ENCODE results near the gene SSH2. TPM values are rescaled to one million over a fixed set of nuclear protein-coding genes. Genes with fewer than 3 reads are reported as not detected.

SSH2 gene
- total and polyA plus RNA-seq, 7 donors, result 18.3 to 35.1 (median 26.5) TPM

- 93% methylated on average over 15 of the region's 15 CpGs for WGBS, 2 donors
- no peak overlapping the region for H3K4me3 ChIP-seq
- intact Hi-C loops (cut with DNase I), result no loop called here
- no peaks in the 10 kb centered on the region for H3K9me3 ChIP-seq
- no peaks in the 10 kb centered on the region for H3K27me3 ChIP-seq
- TF ChIP-seq POLR2AphosphoS5 (IDR thresholded peaks at IDR 0.05) (no peak), CTCF (IDR thresholded peaks at IDR 0.05) (no peak), EP300 (IDR thresholded peaks at IDR 0.05) (no peak), POLR2A (IDR thresholded peaks at IDR 0.05) (no peak)
- no peaks in the 10 kb centered on the region for H3K36me3 ChIP-seq
- H3K27ac ChIP-seq, result no peak overlapping the region
- peaks cover 0 to 16% (median 14%) of the 10 kb centered on the region in 4 donors for H3K4me1 ChIP-seq
- DNase-seq, result peak; percentile 63
Observed at GRCh38 chr17:29608986-29609385, 321.0 kb downstream of the SSH2 start.

GRCh38 chr17:29607557-29608195 lies 322.4 kb downstream of the SSH2 start:
- Histone ChIP-seq H3K27me3 (no peaks in the 10 kb centered on the region), H3K27ac (no peak overlapping the region), H3K9me3 (no peaks in the 10 kb centered on the region), H3K4me3 (no peak overlapping the region), H3K36me3 (no peaks in the 10 kb centered on the region), H3K4me1 (peaks cover 0 to 2% (median under 1%) of the 10 kb centered on the region in 4 donors)
- no peak for TF ChIP-seq CTCF (IDR thresholded peaks at IDR 0.05)
- no peak for TF ChIP-seq EP300 (IDR thresholded peaks at IDR 0.05)
- intact Hi-C loops (cut with DNase I), result no loop called here
- 95 to 96% methylated on average over 29 of the region's 29 CpGs for whole genome bisulfite sequencing, 2 donors
- DNase-seq, result no peak

- 94% methylated on average over 6 of the region's 6 CpGs for WGBS, 2 donors
- no peak overlapping the region for H3K4me3 ChIP-seq
- TF ChIP-seq CTCF (IDR thresholded peaks at IDR 0.05) (no peak), POLR2AphosphoS5 (IDR thresholded peaks at IDR 0.05) (no peak), EP300 (IDR thresholded peaks at IDR 0.05) (no peak), POLR2A (IDR thresholded peaks at IDR 0.05) (no peak)
- no peaks in the 10 kb centered on the region for H3K36me3 ChIP-seq
- H3K27ac ChIP-seq, result no peak overlapping the region
- no peaks in the 10 kb centered on the region for H3K4me1 ChIP-seq
- intact Hi-C loops (cut with DNase I), result no loop called here
- H3K9me3 ChIP-seq, result no peaks in the 10 kb centered on the region
- no peak for DNase-seq
- H3K27me3 ChIP-seq, result no peaks in the 10 kb centered on the region
Observed at GRCh38 chr17:29603109-29603674, 326.8 kb downstream of the SSH2 start.

- 72 to 80% methylated on average over 13 of the region's 13 CpGs for WGBS, 2 donors
- no peak overlapping the region for H3K27ac ChIP-seq
- intact Hi-C loops (cut with DNase I), result no loop called here
- H3K36me3 ChIP-seq, result no peaks in the 10 kb centered on the region
- H3K4me3 ChIP-seq, result no peak overlapping the region
- H3K9me3 ChIP-seq, result no peaks in the 10 kb centered on the region
- no peak for TF ChIP-seq EP300 (IDR thresholded peaks at IDR 0.05)
- no peak for TF ChIP-seq POLR2AphosphoS5 (IDR thresholded peaks at IDR 0.05)
- no peak for TF ChIP-seq POLR2A (IDR thresholded peaks at IDR 0.05)
- TF ChIP-seq CTCF (IDR thresholded peaks at IDR 0.05), result no peak
- peaks cover 0 to 18% (median 15%) of the 10 kb centered on the region in 4 donors for H3K4me1 ChIP-seq
- DNase-seq, result peak; percentile 65
- no peaks in the 10 kb centered on the region for H3K27me3 ChIP-seq
Observed at GRCh38 chr17:29597361-29598172, 332.5 kb downstream of the SSH2 start.
